NCI-H748 treated with DMSO at 0.1 percent for 48 hours (cell line): ENCODE data around the gene FZD7.

Experiments used
- DNase-seq: peaks from one replicate; lab custom pipeline; 2025; lab: John Stamatoyannopoulos, UW

The FZD7 gene

GRCh38 chr2:202067589-202067988 lies 33.9 kb downstream of the FZD7 start:
- no peak for DNase-seq

- DNase-seq = peak; percentile 80
Measured at GRCh38 chr2:202069170-202070067, 35.8 kb downstream of the FZD7 start.

- no peak for DNase-seq
Measured at GRCh38 chr2:202071107-202071506, 37.5 kb downstream of the FZD7 start.

- no peak for DNase-seq
Measured at GRCh38 chr2:202072226-202072625, 38.6 kb downstream of the FZD7 start.

DNA sequence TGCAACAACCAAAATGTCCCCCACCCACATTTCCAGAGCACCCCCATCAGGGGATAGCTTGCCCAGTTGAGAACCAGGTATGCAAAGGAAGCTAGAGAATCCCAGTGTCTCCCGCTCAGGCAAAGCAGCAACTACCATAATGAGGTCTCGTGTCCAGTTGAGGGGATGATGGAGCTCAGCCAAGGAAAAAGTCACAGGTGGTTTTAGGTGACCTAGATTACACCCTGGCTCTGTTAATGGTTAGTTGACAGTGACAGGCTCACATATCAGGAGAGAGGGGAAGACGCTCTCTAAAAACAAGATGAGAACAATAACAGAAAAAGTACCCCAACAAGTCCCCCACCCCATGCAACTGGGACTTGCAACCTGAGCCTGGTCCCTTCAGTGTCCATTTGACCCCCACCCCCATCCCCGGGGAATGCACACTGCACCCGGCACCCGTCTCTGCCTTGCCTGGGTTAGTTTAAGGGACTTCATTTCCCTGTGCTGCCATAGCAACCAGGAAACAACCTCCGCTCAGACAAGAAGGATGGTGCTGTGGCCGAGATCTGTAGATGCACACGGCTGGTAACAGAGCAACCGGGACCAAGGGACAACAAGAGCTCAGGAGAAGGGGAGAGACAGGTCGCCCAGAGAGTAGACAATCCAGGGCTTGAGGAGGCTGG lies 39.2 kb downstream of the FZD7 start, which contains the start of gene KIAA2012:
TSS of gene KIAA2012 (plus strand) at position 519 of the 665 bp plus-strand sequence. CDS start 373 bp downstream, outside the sequence.
- peak; percentile 21 for DNase-seq

- DNase-seq = no peak
Measured at GRCh38 chr2:202074324-202074723, 40.7 kb downstream of the FZD7 start.

- no peak for DNase-seq
Measured at GRCh38 chr2:202079310-202079709, 45.7 kb downstream of the FZD7 start.

DNA sequence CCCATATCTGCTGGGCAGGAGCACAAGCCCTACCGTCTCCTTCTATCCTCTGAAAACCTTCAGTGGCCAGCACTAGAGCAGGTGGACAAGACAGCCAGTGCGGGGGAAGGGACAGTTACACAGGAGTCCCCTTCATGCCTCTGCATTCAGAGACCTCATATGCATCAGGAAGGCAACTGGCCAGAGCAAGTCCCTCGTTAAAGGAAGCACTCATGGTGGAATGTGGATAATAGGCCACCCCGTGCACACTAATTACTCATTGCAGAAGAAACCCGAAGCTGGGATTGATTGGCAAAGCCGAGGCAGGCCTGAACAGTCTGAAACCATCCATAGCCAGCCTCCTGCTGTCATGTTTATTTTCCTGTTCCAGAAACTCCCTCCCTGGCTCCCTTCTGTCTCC lies 50.6 kb downstream of the FZD7 start:
- DNase-seq = no peak
